DOHH2 (cell line): Measurements from ENCODE around the gene TCFL5.

ENCODE experiments used
- H3F3A ChIP-seq: fragments of 200-600 bp; sonication (generic), shearing (Covaris generic); 2 replicates; pipeline ENCODE4 v1.6.0; 2016; ENCODE audit warnings: antibody characterized with exemption, mild to moderate bottlenecking; ENCODE audit not compliant: control insufficient read depth, insufficient read depth
- H3K27ac ChIP-seq: fragments of 200-600 bp; sonication (generic); 2 replicates; pipeline ENCODE4 v1.5.1; 2014; ENCODE audit warnings: low read depth, mild to moderate bottlenecking, low read length, moderate library complexity
- H3K27me3 ChIP-seq: fragments of 200-600 bp; sonication (generic); 2 replicates; pipeline ENCODE4 v1.6.1; 2014; ENCODE audit warnings: mild to moderate bottlenecking, low read length, mixed read lengths; ENCODE audit not compliant: control insufficient read depth
- H3K36me3 ChIP-seq: fragments of 200-600 bp; sonication (generic); 2 replicates; pipeline ENCODE4 v1.6.1; 2014; ENCODE audit warnings: mild to moderate bottlenecking, low read length, moderate library complexity, mixed read lengths; ENCODE audit not compliant: control insufficient read depth
- H3K4me1 ChIP-seq: fragments of 200-600 bp; sonication (generic); 2 replicates; pipeline ENCODE4 v1.6.1; 2014; ENCODE audit warnings: mild to moderate bottlenecking, low read length, mixed read lengths; ENCODE audit not compliant: control insufficient read depth
- H3K4me2 ChIP-seq: fragments of 200-600 bp; sonication (generic); 2 replicates; pipeline ENCODE4 v1.6.0; 2014; ENCODE audit warnings: mild to moderate bottlenecking, low read length, moderate library complexity
- H3K4me3 ChIP-seq: fragments of 200-600 bp; sonication (generic); 2 replicates; pipeline ENCODE4 v1.5.1; 2014; ENCODE audit warnings: mild to moderate bottlenecking, low read length, mixed read lengths
- H3K79me2 ChIP-seq: fragments of 200-600 bp; sonication (generic); 2 replicates; pipeline ENCODE4 v1.6.1; 2014; ENCODE audit warnings: mild to moderate bottlenecking, low read length, mixed read lengths; ENCODE audit not compliant: control insufficient read depth
- H3K9me2 ChIP-seq: fragments of 200-600 bp; sonication (generic); replicated peaks from 2 replicates; pipeline ENCODE4 v1.6.1; 2014; ENCODE audit warnings: mild to moderate bottlenecking, low read length, mixed read lengths; ENCODE audit not compliant: control insufficient read depth
- H3K9me3 ChIP-seq: fragments of 200-600 bp; sonication (generic); 2 replicates; pipeline ENCODE4 v1.6.1; 2014; ENCODE audit warnings: antibody characterized with exemption, low read length, mixed read lengths; ENCODE audit not compliant: control insufficient read depth, insufficient read depth
- H4K20me1 ChIP-seq: fragments of 200-600 bp; sonication (generic); 2 replicates; pipeline ENCODE4 v1.6.0; 2014; ENCODE audit warnings: low read depth, mild to moderate bottlenecking, antibody characterized with exemption, low read length, moderate library complexity; ENCODE audit not compliant: control insufficient read depth, insufficient read depth
- EZH2phosphoT487 ChIP-seq: fragments of 200-600 bp; sonication (generic); IDR thresholded peaks from 2 replicates; pipeline ENCODE4 v1.6.1; 2017; ENCODE audit warnings: borderline replicate concordance, mild to moderate bottlenecking, antibody characterized with exemption, low read length, moderate library complexity, mixed read lengths
- TF ChIP-seq, protein P1 (sequence below): fragments of 200-600 bp; sonication (generic); IDR thresholded peaks from one replicate; pipeline ENCODE4 v1.5.1; 2014; ENCODE audit warnings: antibody characterized with exemption, mild to moderate bottlenecking, low read depth, low read length; ENCODE audit not compliant: poor library complexity, severe bottlenecking

Gene TCFL5

DNA sequence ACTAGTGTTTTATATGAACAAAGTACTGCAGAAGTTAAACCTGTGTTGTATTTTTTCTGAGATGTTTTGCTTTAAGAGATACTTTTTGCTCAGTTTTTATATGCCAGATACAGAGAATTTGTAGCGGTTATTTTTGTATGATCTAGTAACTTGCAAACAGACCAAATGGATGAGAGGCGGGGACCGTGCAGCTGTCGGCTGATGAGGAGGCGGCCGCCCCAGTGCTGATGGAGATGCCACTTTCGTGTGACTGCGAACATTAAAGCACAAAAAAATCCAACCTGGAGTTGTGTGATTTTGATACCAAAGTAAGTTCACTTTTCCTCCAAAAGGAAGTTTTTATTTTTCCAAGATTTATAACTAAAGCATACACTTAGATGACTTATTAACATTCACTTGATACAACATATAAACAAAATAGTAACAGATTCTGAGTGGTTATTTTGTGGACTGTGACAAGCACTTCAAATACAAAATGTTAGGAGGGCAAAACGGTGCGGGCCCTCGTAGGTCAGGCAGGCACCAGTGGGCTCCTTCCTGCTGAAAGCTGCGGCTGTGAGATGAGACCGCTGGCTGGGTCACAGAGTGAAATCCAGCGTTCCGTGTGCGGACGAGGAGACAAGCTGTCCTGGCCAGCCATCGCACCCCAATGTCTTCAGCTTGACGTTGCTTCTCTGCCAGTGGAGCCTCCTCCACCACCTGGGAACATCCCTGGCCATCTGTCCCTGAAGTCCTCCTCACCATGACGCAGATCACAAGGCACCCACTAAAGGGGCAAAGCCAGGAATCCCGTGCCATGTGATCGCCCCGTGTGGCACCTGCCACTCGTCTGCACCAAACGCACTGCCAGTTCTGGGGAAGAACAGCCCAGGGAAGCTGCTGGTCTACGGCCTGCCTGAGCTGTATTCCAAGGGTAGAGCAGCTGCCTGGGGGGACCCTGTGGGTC, 61.0 kb downstream of the TCFL5 start:
- Histone ChIP-seq H3K36me3 (peaks cover 48% of the 10 kb centered on the region), H3K9me3 (no peaks in the 10 kb centered on the region), H3F3A (peaks cover 11% of the 10 kb centered on the region), H3K27ac (no peak overlapping the region), H3K4me3 (no peak overlapping the region), H4K20me1 (peaks cover 2% of the 10 kb centered on the region; the same call in 1 of the 2 replicates), H3K9me2 (no peaks in the 10 kb centered on the region), H3K4me1 (peaks cover 25% of the 10 kb centered on the region), H3K4me2 (no peak overlapping the region), H3K27me3 (no peaks in the 10 kb centered on the region), H3K79me2 (peaks cover 24% of the 10 kb centered on the region)
- TF ChIP-seq, protein P1, sequence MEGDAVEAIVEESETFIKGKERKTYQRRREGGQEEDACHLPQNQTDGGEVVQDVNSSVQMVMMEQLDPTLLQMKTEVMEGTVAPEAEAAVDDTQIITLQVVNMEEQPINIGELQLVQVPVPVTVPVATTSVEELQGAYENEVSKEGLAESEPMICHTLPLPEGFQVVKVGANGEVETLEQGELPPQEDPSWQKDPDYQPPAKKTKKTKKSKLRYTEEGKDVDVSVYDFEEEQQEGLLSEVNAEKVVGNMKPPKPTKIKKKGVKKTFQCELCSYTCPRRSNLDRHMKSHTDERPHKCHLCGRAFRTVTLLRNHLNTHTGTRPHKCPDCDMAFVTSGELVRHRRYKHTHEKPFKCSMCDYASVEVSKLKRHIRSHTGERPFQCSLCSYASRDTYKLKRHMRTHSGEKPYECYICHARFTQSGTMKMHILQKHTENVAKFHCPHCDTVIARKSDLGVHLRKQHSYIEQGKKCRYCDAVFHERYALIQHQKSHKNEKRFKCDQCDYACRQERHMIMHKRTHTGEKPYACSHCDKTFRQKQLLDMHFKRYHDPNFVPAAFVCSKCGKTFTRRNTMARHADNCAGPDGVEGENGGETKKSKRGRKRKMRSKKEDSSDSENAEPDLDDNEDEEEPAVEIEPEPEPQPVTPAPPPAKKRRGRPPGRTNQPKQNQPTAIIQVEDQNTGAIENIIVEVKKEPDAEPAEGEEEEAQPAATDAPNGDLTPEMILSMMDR = no peak
- no peak for TF ChIP-seq EZH2phosphoT487

DNA sequence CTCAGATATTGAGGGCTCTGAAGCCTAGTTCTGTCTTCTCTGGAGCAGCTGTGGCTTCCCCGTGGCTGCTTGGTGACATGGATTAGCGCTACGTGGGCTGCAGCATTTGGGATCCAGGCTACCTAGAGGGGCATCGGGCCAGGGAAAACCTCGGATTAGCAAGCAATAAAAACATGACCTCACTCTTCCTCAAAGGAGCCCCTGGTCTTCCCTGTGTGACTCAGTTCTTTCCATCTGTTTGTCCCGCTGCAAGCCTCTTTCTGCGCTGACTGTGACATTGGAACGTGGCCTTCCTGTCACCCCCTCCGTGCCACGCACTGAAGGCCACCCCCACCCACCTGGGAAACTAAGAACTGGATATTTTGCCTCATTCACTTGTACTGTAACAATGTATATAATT, 61.7 kb downstream of the TCFL5 start:
- Histone ChIP-seq H3F3A (peaks cover 14% of the 10 kb centered on the region), H3K9me3 (no peaks in the 10 kb centered on the region), H3K79me2 (peaks cover 17% of the 10 kb centered on the region), H3K36me3 (peaks cover 45% of the 10 kb centered on the region), H4K20me1 (no peaks in the 10 kb centered on the region), H3K9me2 (no peaks in the 10 kb centered on the region), H3K27me3 (no peaks in the 10 kb centered on the region), H3K4me3 (no peak overlapping the region), H3K27ac (no peak overlapping the region), H3K4me1 (peaks cover 32% of the 10 kb centered on the region), H3K4me2 (no peak overlapping the region)
- no peak for TF ChIP-seq EZH2phosphoT487
- TF ChIP-seq, protein P1 = no peak

DNA sequence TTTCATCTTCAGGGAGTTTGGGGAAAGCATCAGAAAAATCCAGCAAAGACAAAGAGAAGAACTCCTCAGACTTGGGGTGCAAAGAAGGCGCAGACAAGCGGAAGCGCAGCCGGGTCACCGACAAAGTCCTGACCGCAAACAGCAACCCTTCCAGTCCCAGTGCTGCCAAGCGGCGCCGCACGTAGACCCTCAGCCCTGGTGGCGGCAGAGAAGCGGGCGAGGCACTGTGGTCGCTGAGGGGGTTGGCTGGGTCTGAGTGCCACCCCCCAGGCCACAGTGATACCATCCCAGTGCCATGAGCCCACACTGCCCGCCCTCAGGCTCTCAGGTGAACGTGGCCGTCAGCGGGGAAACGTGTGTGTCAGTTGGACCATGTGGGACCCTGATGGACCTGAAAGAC, 62.2 kb downstream of the TCFL5 start:
- H3K27me3 ChIP-seq = no peaks in the 10 kb centered on the region
- H3K27ac ChIP-seq = no peak overlapping the region
- no peaks in the 10 kb centered on the region for H3K9me3 ChIP-seq
- TF ChIP-seq EZH2phosphoT487 = no peak
- TF ChIP-seq, protein P1 = no peak
- peaks cover 17% of the 10 kb centered on the region for H3F3A ChIP-seq
- peaks cover 15% of the 10 kb centered on the region for H3K79me2 ChIP-seq
- no peaks in the 10 kb centered on the region for H3K9me2 ChIP-seq
- peaks cover 36% of the 10 kb centered on the region for H3K4me1 ChIP-seq
- no peak overlapping the region for H3K4me2 ChIP-seq
- no peaks in the 10 kb centered on the region for H4K20me1 ChIP-seq
- H3K36me3 ChIP-seq = peaks cover 45% of the 10 kb centered on the region
- H3K4me3 ChIP-seq = no peak overlapping the region
